ENCODE results near the gene CPED1.
"Not testable (repeated sequence)": the region's sequence is repeated elsewhere in the genome, so short reads cannot be mapped to it uniquely, and the experiment has no call there.

Gene CPED1

GRCh38 chr7:121178452-121178851 lies 189.9 kb downstream of the CPED1 start:
- TF ChIP-seq, protein P1, sequence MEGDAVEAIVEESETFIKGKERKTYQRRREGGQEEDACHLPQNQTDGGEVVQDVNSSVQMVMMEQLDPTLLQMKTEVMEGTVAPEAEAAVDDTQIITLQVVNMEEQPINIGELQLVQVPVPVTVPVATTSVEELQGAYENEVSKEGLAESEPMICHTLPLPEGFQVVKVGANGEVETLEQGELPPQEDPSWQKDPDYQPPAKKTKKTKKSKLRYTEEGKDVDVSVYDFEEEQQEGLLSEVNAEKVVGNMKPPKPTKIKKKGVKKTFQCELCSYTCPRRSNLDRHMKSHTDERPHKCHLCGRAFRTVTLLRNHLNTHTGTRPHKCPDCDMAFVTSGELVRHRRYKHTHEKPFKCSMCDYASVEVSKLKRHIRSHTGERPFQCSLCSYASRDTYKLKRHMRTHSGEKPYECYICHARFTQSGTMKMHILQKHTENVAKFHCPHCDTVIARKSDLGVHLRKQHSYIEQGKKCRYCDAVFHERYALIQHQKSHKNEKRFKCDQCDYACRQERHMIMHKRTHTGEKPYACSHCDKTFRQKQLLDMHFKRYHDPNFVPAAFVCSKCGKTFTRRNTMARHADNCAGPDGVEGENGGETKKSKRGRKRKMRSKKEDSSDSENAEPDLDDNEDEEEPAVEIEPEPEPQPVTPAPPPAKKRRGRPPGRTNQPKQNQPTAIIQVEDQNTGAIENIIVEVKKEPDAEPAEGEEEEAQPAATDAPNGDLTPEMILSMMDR (IDR thresholded peaks at IDR 0.05; ENCODE audit: low read depth, low read length), result no peak
- no peak for DNase-seq (ENCODE audit: extremely low read depth, low read depth)

DNA sequence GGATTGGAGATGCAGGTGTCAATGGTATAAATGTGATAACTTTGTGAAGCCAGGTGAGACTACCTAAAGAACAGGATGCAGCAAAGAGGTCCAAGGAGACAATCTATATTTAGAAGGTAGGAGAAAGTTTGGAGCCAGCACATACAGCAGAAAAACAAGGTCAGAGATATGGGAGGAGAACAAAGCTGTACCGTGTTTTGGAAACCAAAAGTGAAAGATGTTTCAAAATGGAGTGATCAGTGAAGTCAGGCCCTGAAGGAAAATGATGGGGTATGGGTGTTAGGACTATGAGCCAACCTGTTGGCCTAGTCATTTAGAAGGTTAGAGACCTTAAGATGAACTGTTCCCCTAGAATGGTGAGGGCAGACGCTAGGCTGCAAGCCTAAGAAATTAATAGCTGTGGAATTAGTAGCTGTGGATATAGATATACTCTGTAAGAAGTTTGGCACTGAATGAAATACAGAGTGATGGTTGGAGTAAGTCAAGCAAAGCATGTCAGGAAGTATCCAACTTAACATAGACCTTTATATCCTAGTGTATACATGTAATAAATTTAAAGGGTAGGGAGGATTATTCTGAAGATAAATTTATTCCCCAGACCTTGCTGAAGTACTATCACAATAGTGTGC lies 190.5 kb downstream of the CPED1 start:
- TF ChIP-seq, protein P1 (IDR thresholded peaks at IDR 0.05; ENCODE audit: low read depth, low read length), result no peak
- no peak for DNase-seq (ENCODE audit: extremely low read depth, low read depth)

- DNase-seq (ENCODE audit: extremely low read depth, low read depth), result no peak
These were observed 192.0 kb downstream of the CPED1 start for GRCh38 chr7:121180436-121181063.

GRCh38 chr7:121181357-121181756 lies 192.8 kb downstream of the CPED1 start:
- TF ChIP-seq, protein P1 (IDR thresholded peaks at IDR 0.05; ENCODE audit: low read depth, low read length), result no peak
- DNase-seq (ENCODE audit: extremely low read depth, low read depth), result no peak

More at GRCh38 chr7:121180436-121181063, 192.0 kb downstream of the CPED1 start:
- TF ChIP-seq, protein P1 (IDR thresholded peaks at IDR 0.05; ENCODE audit: low read depth, low read length), result no peak

- TF ChIP-seq, protein P1 (IDR thresholded peaks at IDR 0.05; ENCODE audit: low read depth, low read length), result no peak
These were observed 193.8 kb downstream of the CPED1 start for GRCh38 chr7:121182281-121182680.

DNA sequence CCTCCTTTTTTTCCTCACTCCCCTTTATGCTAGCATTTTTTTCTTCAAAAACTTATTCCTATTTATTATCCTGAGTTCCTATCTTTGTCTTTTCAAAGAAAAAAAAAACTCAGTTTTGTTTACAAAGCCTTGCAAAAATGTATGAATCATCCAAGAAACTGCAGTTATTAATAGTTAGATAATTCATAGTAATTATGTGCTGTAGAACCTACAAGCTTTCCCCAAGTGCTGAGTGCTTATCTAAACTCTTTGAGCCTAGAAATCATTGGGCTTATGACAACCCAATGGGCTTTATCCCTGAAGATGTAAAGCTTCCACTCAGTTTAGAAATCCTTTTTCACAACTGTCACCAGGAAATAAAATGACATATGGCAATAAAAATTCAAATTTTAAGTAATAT lies 194.4 kb downstream of the CPED1 start:
- no peak for DNase-seq (ENCODE audit: extremely low read depth, low read depth)
- TF ChIP-seq, protein P1 (IDR thresholded peaks at IDR 0.05; ENCODE audit: low read depth, low read length), result no peak

More at GRCh38 chr7:121182281-121182680, 193.8 kb downstream of the CPED1 start:
- no peak for DNase-seq (ENCODE audit: extremely low read depth, low read depth)

- DNase-seq (ENCODE audit: extremely low read depth, low read depth), result not testable (repeated sequence)
These were observed 195.4 kb downstream of the CPED1 start for GRCh38 chr7:121183883-121184282.

Data from AG09319 (cell line).